HG03039 (cell line): ENCODE results near the gene TMEM208.

Experiments
- ATAC-seq: cut with Tn5 transposase; IDR thresholded peaks from one replicate; pipeline ENCODE4 v1.9.1; 2021; ENCODE audit warnings: mild to moderate bottlenecking, moderate library complexity; ENCODE audit not compliant: unreplicated experiment

TMEM208 gene

GRCh38 chr16:67248401-67249177, 21.7 kb downstream of the TMEM208 start, which contains the start of gene SLC9A5:
Gene SLC9A5, plus strand, starts transcription at chr16:67248979. Its CDS starts 36 bp downstream, at chr16:67249015.
- no peak for ATAC-seq

- ATAC-seq: no peak
Measured at GRCh38 chr16:67249178-67250044, 22.5 kb downstream of the TMEM208 start.

- ATAC-seq: no peak
Measured at GRCh38 chr16:67250045-67250327, 23.1 kb downstream of the TMEM208 start.

DNA sequence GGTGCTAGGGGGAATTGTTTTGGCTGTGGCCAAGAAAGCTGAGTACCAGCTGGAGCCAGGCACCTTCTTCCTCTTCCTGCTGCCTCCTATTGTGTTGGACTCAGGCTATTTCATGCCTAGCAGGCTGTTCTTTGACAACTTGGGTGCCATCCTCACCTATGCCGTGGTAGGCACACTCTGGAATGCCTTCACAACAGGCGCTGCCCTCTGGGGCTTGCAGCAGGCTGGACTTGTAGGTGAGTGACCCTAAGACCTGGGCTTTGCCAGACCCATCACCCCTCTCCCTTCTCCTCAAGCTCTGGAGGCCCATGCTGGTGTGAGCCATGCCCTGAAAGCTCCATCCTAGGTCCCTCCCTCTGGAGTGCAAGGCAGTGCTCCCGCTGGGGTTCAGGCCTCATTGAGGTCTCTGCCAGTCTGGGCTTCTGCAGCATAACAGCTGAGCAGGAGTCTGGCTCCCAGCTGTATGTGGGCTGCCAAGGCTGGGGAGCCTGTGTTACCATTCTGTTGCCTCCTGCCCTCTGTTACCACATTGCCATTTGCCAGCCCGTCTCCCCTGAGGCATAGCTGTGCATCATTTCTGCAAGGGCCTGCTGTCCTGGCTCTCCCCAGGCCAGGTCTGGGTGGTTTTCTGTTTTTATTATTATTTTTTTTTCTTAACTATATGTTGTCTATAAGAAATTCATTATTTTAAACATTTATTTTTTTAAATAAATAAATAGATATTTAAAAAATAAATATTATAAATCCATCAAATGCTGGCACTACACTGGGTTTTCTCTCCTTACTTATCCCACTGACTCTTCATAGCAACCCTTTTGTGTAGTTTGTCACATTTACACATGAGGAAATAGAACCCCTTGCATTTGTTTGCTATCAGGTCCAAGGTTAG, 25.9 kb downstream of the TMEM208 start:
- no peak for ATAC-seq

DNA sequence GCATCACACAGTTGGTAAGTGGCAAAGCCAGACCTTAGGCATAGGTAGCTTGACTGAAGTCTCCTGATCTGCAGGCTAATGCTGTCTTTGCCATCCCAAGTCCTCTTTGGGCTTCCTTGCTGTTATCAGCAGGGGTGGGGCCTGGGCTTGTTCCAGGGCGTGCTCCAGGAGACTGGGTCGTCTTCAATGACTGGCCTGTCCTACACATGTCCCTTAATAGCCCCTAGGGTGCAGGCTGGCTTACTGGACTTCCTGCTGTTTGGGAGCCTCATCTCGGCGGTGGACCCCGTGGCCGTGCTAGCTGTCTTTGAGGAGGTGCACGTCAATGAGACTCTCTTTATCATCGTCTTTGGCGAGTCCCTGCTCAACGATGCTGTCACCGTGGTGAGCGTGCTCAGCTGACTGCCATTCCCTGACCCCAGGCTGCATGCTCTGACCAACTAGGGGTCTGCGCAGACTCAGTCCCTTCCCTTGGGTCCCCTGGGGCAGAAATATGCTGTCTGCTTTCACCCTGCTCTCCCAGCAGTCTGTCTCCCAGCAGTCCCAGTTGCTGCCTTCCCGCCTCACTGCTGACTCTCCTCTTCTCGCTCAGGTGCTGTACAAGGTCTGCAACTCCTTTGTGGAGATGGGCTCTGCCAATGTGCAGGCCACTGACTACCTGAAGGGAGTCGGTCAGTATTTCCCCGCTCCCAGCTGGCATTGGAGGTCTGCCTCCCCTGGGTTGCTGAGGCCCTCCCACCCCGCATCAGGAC, 28.0 kb downstream of the TMEM208 start:
- no peak for ATAC-seq

DNA sequence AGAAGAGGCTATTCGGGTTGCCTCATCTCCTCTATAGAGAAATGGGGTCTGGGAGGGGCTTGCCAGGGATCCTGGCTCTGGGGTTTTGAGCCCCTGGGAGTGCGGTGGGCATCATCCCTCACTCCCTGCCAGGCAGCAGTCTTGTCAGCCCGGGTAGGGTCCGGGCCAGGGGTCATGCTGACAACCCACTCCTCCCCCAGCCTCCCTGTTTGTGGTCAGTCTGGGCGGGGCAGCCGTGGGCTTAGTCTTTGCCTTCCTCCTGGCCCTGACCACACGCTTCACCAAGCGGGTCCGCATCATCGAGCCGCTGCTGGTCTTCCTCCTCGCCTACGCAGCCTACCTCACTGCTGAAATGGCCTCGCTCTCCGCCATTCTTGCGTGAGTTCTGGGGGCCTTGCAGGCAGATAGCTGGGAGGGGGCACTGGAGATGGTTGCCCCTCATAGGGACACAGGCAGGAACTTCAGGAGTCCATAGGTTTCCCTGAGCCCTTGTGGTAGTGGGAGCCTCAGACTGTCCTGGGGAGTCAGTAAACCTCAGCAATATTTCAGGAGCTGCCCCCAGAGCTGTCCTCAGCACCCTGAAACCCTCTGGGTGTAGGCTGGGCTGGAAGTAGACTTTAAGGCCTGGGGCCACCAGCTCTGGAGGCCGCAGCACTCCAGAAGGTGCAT, 28.8 kb downstream of the TMEM208 start:
- ATAC-seq: no peak

DNA sequence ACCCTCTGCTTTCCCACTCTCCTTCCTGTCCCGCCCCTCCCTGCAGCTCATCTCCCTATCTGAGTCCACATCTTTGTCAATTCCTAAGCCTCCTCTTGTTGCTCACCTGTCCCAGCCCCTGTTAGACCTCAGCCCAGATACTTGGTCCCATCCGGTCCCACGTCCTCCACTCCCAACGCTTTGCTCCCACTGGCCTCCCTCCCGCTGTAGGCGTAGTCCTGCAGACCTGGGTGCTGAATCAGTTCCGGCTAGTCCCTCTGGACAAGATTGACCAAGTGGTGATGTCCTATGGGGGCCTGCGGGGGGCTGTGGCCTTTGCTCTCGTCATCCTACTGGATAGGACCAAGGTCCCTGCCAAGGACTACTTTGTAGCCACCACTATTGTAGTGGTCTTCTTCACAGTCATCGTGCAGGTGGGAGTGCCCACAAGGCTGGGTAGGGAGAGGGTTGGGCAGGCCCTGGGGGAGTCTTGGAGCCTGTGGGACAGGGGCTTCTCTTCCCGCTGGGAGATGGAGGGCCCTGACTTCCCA, 29.8 kb downstream of the TMEM208 start:
- ATAC-seq: no peak

GRCh38 chr16:67257486-67258160, 30.7 kb downstream of the TMEM208 start:
- ATAC-seq: no peak

- ATAC-seq: no peak
Measured at GRCh38 chr16:67258161-67258835, 31.4 kb downstream of the TMEM208 start.

DNA sequence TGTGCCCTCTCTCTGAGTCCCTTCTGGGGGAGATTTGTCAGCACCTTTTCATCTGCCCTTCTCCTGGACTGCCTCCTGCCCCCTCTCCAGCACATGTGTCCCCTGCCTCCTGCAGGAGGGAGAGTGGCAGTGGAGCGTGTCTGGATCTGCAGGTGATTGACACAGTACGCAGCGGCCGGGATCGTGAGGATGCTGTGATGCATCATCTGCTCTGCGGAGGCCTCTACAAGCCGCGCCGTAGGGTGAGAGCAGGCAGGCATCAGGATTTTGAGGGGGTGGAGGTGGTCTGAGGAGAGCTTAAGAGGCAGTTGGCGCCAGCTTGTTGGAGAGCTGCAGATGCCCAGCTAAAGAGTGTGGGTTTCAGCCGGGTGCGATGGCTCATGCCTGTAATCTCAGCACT, 32.8 kb downstream of the TMEM208 start:
- no peak for ATAC-seq

GRCh38 chr16:67260426-67261063, 33.6 kb downstream of the TMEM208 start:
- peak; percentile 52 for ATAC-seq

- ATAC-seq: no peak
Measured at GRCh38 chr16:67263201-67263600, 36.3 kb downstream of the TMEM208 start.

- no peak for ATAC-seq
Measured at GRCh38 chr16:67264277-67264676, 37.3 kb downstream of the TMEM208 start.

DNA sequence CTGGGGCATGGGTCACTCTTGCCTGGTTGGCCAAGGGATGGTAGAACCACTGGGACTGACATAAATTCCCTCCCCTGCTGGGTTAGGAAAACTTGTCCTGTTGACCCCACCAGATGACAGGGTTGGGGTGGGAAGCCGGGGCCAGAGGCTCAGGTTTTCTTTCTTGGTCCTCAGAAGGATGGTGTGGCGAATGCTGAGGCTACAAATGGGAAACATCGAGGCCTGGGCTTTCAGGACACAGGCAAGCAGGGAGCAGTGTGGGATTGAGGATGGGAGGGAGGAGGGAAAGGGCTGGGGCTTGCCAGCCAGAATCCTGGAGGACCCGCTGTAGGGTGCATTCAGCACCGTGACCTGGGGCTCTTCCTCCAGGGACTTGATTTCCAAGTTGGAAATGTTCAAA, 37.9 kb downstream of the TMEM208 start:
- no peak for ATAC-seq

DNA sequence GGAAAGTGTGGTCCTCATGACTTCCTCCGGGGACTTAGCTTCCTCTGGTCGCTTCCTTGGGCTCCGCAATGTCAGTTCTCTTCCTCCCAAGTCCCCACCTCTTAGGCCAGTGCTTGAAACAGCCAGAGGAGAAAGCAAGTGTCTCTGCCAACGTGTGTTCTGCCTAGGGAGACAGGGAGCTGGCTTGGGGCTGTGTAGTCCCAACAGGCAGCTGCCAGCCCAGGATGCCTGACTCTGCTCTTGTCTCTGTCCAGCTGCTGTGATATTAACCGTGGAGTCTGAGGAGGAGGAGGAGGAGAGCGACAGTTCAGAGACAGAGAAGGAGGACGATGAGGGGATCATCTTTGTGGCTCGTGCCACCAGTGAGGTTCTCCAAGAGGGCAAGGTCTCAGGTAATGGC, 38.9 kb downstream of the TMEM208 start:
- ATAC-seq: no peak

- ATAC-seq: no peak
Measured at GRCh38 chr16:67268136-67268579, 41.2 kb downstream of the TMEM208 start.

GRCh38 chr16:67269766-67270165, 42.8 kb downstream of the TMEM208 start:
- no peak for ATAC-seq

- no peak for ATAC-seq
Measured at GRCh38 chr16:67270931-67271338, 44.0 kb downstream of the TMEM208 start.
